LNCaP clone FGC (cell line): ENCODE measurements around the gene ICA1.

Experiments used
- DNase-seq: peaks from one replicate; pipeline ENCODE4 v3.0.0-alpha.2; 2011; ENCODE audit warnings: low read depth
- H3K4me3 ChIP-seq: 2 replicates; pipeline ENCODE4 v1.5.1; 2011; ENCODE audit warnings: mild to moderate bottlenecking, low read depth, low read length, control low read depth
- CTCF ChIP-seq: IDR thresholded peaks from 2 replicates; pipeline ENCODE4 v1.5.1; 2012; ENCODE audit warnings: mild to moderate bottlenecking; ENCODE audit not compliant: control insufficient read depth, insufficient read depth; ENCODE audit errors: extremely low read depth

The ICA1 gene

DNA sequence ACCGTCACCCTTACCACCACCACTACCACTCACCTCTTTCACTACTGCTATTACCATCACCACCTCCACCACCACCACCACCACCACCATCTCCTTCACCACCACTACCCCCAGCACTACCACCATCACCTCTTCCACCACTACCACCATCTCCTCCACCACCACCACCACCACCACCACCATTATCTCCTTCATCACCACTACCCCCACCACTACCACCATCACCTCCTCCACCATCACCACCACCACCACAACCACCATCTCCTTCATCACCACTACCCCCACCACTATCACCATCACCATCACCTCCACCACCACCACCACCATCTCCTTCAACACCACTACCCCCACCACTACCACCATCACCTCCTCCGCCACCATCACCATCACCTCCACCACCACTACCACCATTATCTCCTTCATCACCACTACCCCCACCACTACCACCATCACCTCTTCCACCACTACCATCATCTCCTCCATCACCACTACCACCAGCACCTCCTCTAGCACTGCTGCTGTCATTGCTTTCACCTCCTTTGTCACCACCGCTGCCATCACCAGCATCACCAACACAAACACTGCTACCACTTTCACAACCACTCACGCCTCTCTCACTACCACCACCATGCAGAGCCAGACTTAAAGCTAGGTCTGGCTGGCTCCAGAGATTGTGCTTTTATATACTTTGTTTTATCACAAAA is 109.3 kb downstream of the ICA1 start:
- no peak overlapping the region for H3K4me3 ChIP-seq
- TF ChIP-seq CTCF = no peak
- no peak for DNase-seq

GRCh38 chr7:8151161-8151725 is 110.7 kb downstream of the ICA1 start:
- H3K4me3 ChIP-seq = no peak overlapping the region
- DNase-seq = no peak
- no peak for TF ChIP-seq CTCF

GRCh38 chr7:8149222-8149621 is 112.7 kb downstream of the ICA1 start:
- DNase-seq = no peak
- no peak for TF ChIP-seq CTCF
- no peak overlapping the region for H3K4me3 ChIP-seq

DNA sequence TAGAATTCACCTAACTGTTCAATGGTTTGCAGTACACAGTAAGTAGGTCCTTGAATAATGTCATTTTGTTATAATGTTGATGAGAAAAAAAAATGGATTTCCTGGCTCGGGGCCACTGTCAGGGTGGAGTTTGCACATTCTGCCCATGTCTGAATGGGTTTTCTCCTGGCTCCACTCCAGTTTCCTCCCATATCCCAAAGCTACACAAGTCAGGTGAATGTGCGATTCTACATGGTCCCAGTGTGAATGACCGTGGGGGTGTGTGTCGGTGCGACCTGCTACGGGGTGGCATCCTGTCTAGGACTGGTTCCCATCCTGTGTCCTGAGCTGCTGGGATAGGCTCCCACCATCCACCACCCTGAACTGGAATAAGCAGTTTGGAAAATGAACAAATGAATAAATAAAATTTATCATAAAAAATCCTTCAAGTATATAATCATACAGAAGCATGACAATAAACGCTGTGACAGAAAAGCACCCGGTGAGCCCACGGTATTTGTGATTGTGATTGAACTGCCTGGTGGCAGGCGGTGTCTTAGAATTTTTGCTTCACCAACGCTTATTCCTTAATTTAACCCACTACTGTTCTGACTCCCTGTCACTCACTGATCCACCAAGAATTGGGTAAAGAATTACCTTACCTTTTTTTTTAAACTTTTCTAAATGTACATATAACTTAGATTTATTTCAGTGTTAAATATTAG is 114.1 kb downstream of the ICA1 start:
- no peak for TF ChIP-seq CTCF
- no peak for DNase-seq
- H3K4me3 ChIP-seq = no peak overlapping the region

- DNase-seq = no peak
- no peak for TF ChIP-seq CTCF
- H3K4me3 ChIP-seq = no peak overlapping the region
Measured at GRCh38 chr7:8146788-8147413, 115.1 kb downstream of the ICA1 start.

DNA sequence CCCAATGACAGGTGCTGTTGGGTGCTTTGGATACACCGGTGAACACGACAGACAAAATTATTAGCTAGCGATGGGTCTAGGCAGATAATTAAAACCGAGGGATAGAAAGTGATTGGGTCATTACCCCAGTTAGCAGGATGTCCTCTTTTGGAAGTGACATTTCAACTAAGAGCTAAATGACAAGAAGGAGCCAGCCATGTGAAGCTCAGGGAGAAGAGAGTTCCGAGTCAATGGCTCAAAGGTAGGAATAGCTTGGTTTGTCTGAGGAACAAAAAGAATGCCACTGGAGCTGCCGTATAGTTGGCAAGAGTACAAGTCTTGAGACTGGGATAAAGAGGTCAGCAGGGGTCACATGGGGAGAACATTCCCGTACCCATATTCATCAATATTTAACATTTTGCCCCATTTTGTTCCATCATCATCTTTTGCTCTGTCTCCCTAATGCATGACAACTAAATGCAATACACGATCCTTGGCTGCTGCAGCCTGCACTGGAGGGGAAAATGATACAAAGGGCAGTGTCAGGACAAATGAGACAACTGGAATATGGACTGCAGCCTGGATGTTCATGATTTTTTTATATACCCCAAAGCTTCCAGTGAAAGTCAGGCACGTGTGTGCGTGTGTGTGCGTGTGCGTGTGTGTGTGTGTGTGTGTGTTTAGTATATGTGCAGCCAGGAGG is 115.7 kb downstream of the ICA1 start:
- H3K4me3 ChIP-seq = no peak overlapping the region
- no peak for TF ChIP-seq CTCF
- DNase-seq = no peak
